Measurements from ENCODE around the gene THEM4.
A peak's percentile ranks its signal among the peaks of the same experiment; 100 is the strongest.

THEM4 gene

DNA sequence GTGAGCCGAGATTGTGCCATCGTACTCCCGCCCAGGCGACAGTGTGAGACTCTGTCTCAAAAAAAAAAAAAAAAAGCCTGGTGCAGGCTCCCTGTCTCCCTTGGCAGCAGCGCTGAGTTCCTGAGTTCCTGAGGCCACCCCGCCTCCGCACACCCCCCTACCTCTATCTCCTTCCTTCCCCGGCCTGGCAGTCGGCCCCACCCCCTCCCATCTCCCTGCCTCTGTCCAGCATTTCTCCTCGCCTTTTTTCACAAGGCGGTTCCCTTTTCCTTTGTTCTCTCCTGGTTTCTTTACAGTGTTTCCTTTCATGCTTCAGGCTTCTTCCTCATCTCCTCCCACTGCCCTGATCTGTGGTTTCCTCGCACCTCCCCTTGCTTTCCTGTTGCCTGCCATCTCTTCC lies 80.4 kb downstream of the THEM4 start:
- peak; percentile 88 for DNase-seq
- in situ Hi-C loops (cut with MboI; ENCODE audit: low pct_unique_long_range_greater_than_20kb, low sequenced_read_pairs), result no loop called here

- in situ Hi-C loops (cut with MboI; ENCODE audit: low pct_unique_long_range_greater_than_20kb, low sequenced_read_pairs), result no loop called here
- no peak for DNase-seq
These were observed 81.5 kb downstream of the THEM4 start for GRCh38 chr1:151827853-151828252.

DNA sequence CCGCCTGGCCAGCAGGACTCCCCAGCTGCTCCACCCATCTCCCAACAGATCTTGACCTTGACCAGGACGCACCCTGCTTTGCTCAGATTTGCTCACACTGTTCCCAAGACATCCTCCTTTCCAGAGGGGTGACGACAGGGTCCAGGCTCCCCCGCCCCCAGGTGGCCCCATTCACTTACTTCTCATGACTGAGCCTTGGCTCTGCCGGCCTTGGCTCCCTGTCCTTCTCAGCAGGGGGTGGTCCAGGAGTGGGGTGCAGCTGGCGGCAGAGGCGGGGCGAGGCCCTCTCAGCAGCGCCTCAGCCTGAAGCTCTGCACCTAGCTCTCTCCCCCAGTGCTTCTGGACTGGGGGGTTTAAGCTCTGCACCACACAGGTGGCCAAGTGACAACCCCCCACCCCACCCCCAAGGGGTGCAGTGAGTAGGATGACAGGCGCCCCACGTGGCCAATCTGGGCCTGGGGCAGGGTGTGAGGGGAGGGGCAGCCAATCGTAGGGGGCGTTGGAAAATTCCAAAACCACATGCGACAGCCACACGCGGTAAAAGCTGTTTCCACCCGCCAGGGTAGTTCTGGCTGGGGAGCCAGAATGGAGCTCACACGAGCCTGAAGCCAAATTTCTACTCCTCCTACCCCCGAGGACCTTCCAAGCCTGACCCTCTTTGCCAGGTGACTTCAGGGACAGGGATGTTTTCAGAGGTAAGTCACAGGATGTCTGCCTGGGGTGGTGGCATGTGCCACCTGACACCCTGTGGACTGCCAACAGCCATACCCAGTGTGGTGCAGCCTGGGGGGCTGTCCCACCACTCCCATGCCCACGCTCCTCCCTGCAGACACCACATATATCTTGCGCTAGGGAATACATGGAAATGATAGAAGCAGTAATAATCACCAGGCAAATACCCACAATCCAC lies 83.3 kb downstream of the THEM4 start:
- in situ Hi-C loops (cut with MboI; ENCODE audit: low pct_unique_long_range_greater_than_20kb, low sequenced_read_pairs), result no loop called here
- DNase-seq, result no peak

- in situ Hi-C loops (cut with MboI; ENCODE audit: low pct_unique_long_range_greater_than_20kb, low sequenced_read_pairs), result no loop called here
- no peak for DNase-seq
These were observed 84.1 kb downstream of the THEM4 start for GRCh38 chr1:151825204-151825603.
